Right atrium auricular region (tissue), 2 donors: ENCODE data around the gene LRBA. TPM values are rescaled to one million over a fixed set of nuclear protein-coding genes. Genes with fewer than 3 reads are reported as not detected.

Experiments used
- DNase-seq: peaks from one replicate; pipeline ENCODE4 v3.0.0-alpha.2; 2019; ENCODE audit warnings: low spot score
- H3K27ac ChIP-seq, 2 donors: fragments of 200-600 bp; sonication (generic); 1 replicate in 1 of 2; 2 replicates in 1 of 2; pipeline ENCODE4 v1.5.1; 2016 to 2019
- H3K27me3 ChIP-seq, 2 donors: fragments of 200-600 bp; sonication (generic); one replicate each; pipeline versions ENCODE4 v1.5.1 to v1.6.0; 2017 to 2019
- H3K36me3 ChIP-seq: fragments of 200-600 bp; sonication (generic); one replicate; pipeline ENCODE4 v1.5.1; 2016
- H3K4me1 ChIP-seq, 2 donors: fragments of 200-600 bp; sonication (generic); one replicate each; pipeline versions ENCODE4 v1.5.1 to v1.6.0; 2017 to 2019
- H3K4me3 ChIP-seq, 2 donors: fragments of 200-600 bp; sonication (generic); 1 replicate in 1 of 2; 2 replicates in 1 of 2; pipeline ENCODE4 v1.5.1; 2017 to 2019; ENCODE audit warnings: mild to moderate bottlenecking in 1 of 2, moderate library complexity in 1 of 2
- H3K9me3 ChIP-seq, 2 donors: fragments of 200-600 bp; sonication (generic); one replicate each; pipeline ENCODE4 v1.5.1; 2019
- total RNA-seq, 2 donors: library from RNA; depleted of rRNA; stranded (reverse); fragments of >200 nt; gene quantifications; one replicate each; pipeline ENCODE4 v1.1.0, GENCODE V29; 2016
- TF ChIP-seq, protein P1 (sequence below), 2 donors: fragments of 200-600 bp; sonication (generic); IDR thresholded peaks; one replicate each; pipeline ENCODE4 v1.5.1; 2019; ENCODE audit warnings: antibody characterized with exemption in 2 of 2

The LRBA gene
- total RNA-seq, 2 donors from 2014 or later, result 20.8 to 37.7 TPM

DNA sequence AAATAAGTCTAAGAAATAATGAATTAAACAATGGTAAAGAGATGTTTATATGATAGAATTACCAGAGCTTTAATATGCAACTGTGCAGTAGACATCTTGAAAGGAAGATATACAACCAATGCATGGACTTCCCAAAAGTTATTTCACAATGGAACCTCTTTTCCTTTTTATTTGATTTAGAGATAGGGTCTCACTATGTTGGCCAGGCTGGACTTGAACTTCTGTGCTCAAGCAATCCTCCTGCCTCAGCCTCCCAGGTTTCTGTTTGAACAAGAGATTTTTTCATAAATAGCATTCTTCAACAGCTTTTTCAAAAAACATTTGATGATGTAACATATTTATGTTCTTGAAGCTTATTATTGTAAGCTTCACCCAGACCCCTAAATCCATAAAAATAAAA, 72.0 kb downstream of the LRBA start:
- Histone ChIP-seq H3K4me3 (no peak overlapping the region), H3K9me3 (no peaks in the 10 kb centered on the region), H3K27me3 (no peaks in the 10 kb centered on the region), H3K4me1 (no peaks in the 10 kb centered on the region), H3K27ac (no peak overlapping the region), H3K36me3 (no peaks in the 10 kb centered on the region)
- no peak for DNase-seq
- TF ChIP-seq, protein P1, sequence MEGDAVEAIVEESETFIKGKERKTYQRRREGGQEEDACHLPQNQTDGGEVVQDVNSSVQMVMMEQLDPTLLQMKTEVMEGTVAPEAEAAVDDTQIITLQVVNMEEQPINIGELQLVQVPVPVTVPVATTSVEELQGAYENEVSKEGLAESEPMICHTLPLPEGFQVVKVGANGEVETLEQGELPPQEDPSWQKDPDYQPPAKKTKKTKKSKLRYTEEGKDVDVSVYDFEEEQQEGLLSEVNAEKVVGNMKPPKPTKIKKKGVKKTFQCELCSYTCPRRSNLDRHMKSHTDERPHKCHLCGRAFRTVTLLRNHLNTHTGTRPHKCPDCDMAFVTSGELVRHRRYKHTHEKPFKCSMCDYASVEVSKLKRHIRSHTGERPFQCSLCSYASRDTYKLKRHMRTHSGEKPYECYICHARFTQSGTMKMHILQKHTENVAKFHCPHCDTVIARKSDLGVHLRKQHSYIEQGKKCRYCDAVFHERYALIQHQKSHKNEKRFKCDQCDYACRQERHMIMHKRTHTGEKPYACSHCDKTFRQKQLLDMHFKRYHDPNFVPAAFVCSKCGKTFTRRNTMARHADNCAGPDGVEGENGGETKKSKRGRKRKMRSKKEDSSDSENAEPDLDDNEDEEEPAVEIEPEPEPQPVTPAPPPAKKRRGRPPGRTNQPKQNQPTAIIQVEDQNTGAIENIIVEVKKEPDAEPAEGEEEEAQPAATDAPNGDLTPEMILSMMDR (IDR thresholded peaks at IDR 0.05), result no peak

DNA sequence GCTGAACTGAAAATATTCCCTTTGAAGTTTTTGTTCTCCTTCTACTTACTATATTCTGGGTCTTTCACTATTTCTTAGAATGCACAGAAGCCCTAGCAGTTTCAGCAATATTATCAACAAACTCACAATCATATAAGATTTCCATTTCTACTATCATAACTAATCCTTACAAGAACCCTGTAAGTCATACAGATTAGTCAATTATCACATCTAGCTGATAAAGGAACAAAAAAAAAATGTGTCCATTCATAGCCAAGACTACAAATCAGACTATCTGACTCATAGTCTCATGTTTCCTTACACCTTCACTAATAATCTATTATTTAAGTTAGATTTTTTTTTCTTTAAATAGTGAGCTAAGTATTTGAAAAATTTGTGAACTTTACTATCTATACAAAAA, 72.5 kb downstream of the LRBA start:
- Histone ChIP-seq H3K36me3 (no peaks in the 10 kb centered on the region), H3K27me3 (no peaks in the 10 kb centered on the region), H3K9me3 (no peaks in the 10 kb centered on the region), H3K4me3 (no peak overlapping the region), H3K27ac (no peak overlapping the region), H3K4me1 (no peaks in the 10 kb centered on the region)
- TF ChIP-seq, protein P1 (IDR thresholded peaks at IDR 0.05), result no peak
- DNase-seq, result no peak

- H3K27ac ChIP-seq, result no peak overlapping the region
- no peaks in the 10 kb centered on the region for H3K9me3 ChIP-seq
- TF ChIP-seq, protein P1 (IDR thresholded peaks at IDR 0.05), result no peak
- H3K4me3 ChIP-seq, result no peak overlapping the region
- DNase-seq, result no peak
- no peaks in the 10 kb centered on the region for H3K27me3 ChIP-seq
- H3K36me3 ChIP-seq, result no peaks in the 10 kb centered on the region
- no peaks in the 10 kb centered on the region for H3K4me1 ChIP-seq
Observed at GRCh38 chr4:150940123-150940522, 75.0 kb downstream of the LRBA start.

- TF ChIP-seq, protein P1 (IDR thresholded peaks at IDR 0.05), result no peak
- H3K36me3 ChIP-seq, result no peaks in the 10 kb centered on the region
- DNase-seq, result no peak
- no peak overlapping the region for H3K27ac ChIP-seq
- H3K9me3 ChIP-seq, result no peaks in the 10 kb centered on the region
- H3K4me3 ChIP-seq, result no peak overlapping the region
- H3K27me3 ChIP-seq, result no peaks in the 10 kb centered on the region
- no peaks in the 10 kb centered on the region for H3K4me1 ChIP-seq
Observed at GRCh38 chr4:150939530-150939929, 75.6 kb downstream of the LRBA start.

GRCh38 chr4:150938873-150939499, 76.1 kb downstream of the LRBA start:
- H3K36me3 ChIP-seq, result no peaks in the 10 kb centered on the region
- no peaks in the 10 kb centered on the region for H3K27me3 ChIP-seq
- TF ChIP-seq, protein P1 (IDR thresholded peaks at IDR 0.05), result no peak
- no peaks in the 10 kb centered on the region for H3K9me3 ChIP-seq
- H3K27ac ChIP-seq, result no peak overlapping the region
- H3K4me1 ChIP-seq, result no peaks in the 10 kb centered on the region
- DNase-seq, result no peak
- no peak overlapping the region for H3K4me3 ChIP-seq

DNA sequence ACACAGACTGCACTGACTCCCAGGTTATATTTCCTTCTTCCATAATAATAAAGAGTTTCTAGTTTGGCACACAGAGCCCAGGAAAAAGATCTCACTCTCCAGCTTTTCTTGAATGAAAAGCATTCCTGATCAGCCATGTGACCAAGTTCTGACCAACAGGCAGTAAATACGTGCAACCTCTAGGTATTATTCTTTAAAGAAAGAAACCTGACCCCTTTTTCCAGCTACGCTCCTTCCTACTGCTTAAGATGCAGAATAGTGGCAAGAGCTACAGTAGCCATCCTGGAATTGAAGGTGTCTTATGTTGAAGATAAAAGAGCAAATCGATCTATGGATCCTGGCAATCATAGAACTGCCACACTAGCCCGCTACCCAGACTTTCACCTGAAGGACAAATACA, 76.7 kb downstream of the LRBA start:
- H3K36me3 ChIP-seq, result no peaks in the 10 kb centered on the region
- TF ChIP-seq, protein P1 (IDR thresholded peaks at IDR 0.05), result no peak
- H3K27ac ChIP-seq, result no peak overlapping the region
- H3K27me3 ChIP-seq, result no peaks in the 10 kb centered on the region
- no peaks in the 10 kb centered on the region for H3K9me3 ChIP-seq
- no peak for DNase-seq
- H3K4me1 ChIP-seq, result no peaks in the 10 kb centered on the region
- H3K4me3 ChIP-seq, result no peak overlapping the region
